GM19395 (cell line): Measurements from ENCODE around the gene DMGDH.

Experiments
- ATAC-seq: cut with Tn5 transposase; IDR thresholded peaks from one replicate; pipeline ENCODE4 v1.9.1; 2021; ENCODE audit warnings: mild to moderate bottlenecking, moderate library complexity; ENCODE audit not compliant: unreplicated experiment

Gene DMGDH

GRCh38 chr5:79069488-79070349, at the start of gene DMGDH, which contains the start of gene BHMT2:
TSS of gene DMGDH (minus strand) at chr5:79069674. CDS start at chr5:79069620, 54 bp downstream.
TSS of gene BHMT2 (plus strand) at chr5:79069767. CDS start at chr5:79069783, 16 bp downstream.
- ATAC-seq, result no peak

- ATAC-seq, result no peak
Measured at GRCh38 chr5:79112703-79113058, 43.2 kb upstream of the DMGDH start.

- no peak for ATAC-seq
Measured at GRCh38 chr5:79111960-79112702, 42.7 kb upstream of the DMGDH start.

- ATAC-seq, result no peak
Measured at GRCh38 chr5:79111387-79111959, 42.0 kb upstream of the DMGDH start, which contains the start of gene BHMT. TSS of gene BHMT (plus strand) at chr5:79111809. CDS start at chr5:79111886, 77 bp downstream.

GRCh38 chr5:79109527-79110492, 40.3 kb upstream of the DMGDH start:
- no peak for ATAC-seq

GRCh38 chr5:79108792-79109191, 39.3 kb upstream of the DMGDH start:
- no peak for ATAC-seq

- no peak for ATAC-seq
Measured at GRCh38 chr5:79108086-79108485, 38.6 kb upstream of the DMGDH start.

GRCh38 chr5:79107020-79107796, 37.7 kb upstream of the DMGDH start:
- no peak for ATAC-seq

- ATAC-seq, result no peak
Measured at GRCh38 chr5:79105868-79106267, 36.4 kb upstream of the DMGDH start.

GRCh38 chr5:79093762-79094161, 24.3 kb upstream of the DMGDH start:
- no peak for ATAC-seq

- no peak for ATAC-seq
Measured at GRCh38 chr5:79091064-79091463, 21.6 kb upstream of the DMGDH start.

- no peak for ATAC-seq
Measured at GRCh38 chr5:79088507-79088906, 19.0 kb upstream of the DMGDH start.

GRCh38 chr5:79086116-79086515, 16.6 kb upstream of the DMGDH start:
- ATAC-seq, result no peak

GRCh38 chr5:79081779-79082178, 12.3 kb upstream of the DMGDH start:
- no peak for ATAC-seq

GRCh38 chr5:79080804-79081203, 11.3 kb upstream of the DMGDH start:
- no peak for ATAC-seq

GRCh38 chr5:79077680-79078365, 8.3 kb upstream of the DMGDH start:
- ATAC-seq, result no peak

- no peak for ATAC-seq
Measured at GRCh38 chr5:79076819-79077218, 7.3 kb upstream of the DMGDH start.

- ATAC-seq, result no peak
Measured at GRCh38 chr5:79075646-79076426, 6.4 kb upstream of the DMGDH start.
